Retinal pigment epithelial cell (primary cell): Measurements from ENCODE around the gene RIPPLY3.
"Not testable (repeated sequence)": the region's sequence is repeated elsewhere in the genome, so short reads cannot be mapped to it uniquely, and the experiment has no call there.

ENCODE experiments used
- DNase-seq: peaks from one replicate; pipeline ENCODE4 v3.0.0-alpha.2; 2010; ENCODE audit warnings: low read depth
- H3K4me3 ChIP-seq: 2 replicates; pipeline ENCODE4 v1.5.1; 2011; ENCODE audit warnings: mild to moderate bottlenecking, low read length, control low read depth, moderate library complexity
- TF ChIP-seq, protein P1 (sequence below): conservative IDR thresholded peaks from 2 replicates; pipeline ENCODE4 v1.5.1; 2011; ENCODE audit warnings: low read depth, low read length, control low read depth, inconsistent platforms

RIPPLY3 gene

DNA sequence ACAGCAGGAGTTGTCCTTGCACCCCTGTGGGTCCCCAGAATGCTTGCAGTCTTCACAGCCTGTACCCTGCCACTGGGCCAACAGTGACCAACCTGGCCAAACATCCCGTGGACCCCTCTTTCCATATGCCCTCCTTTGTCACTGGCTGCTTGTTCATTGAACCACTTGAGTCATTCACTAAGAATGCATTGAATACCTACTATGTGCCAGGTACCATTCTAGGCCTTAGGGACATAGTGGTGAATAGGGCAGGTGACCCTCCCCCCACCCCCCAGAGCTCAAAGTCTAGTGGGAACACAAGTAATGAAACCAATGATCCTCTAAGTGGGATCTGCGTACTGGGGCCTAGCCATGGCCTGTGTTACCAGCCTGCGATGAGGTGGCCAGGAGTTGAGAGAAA lies 38.1 kb downstream of the RIPPLY3 start:
- no peak for DNase-seq
- TF ChIP-seq, protein P1, sequence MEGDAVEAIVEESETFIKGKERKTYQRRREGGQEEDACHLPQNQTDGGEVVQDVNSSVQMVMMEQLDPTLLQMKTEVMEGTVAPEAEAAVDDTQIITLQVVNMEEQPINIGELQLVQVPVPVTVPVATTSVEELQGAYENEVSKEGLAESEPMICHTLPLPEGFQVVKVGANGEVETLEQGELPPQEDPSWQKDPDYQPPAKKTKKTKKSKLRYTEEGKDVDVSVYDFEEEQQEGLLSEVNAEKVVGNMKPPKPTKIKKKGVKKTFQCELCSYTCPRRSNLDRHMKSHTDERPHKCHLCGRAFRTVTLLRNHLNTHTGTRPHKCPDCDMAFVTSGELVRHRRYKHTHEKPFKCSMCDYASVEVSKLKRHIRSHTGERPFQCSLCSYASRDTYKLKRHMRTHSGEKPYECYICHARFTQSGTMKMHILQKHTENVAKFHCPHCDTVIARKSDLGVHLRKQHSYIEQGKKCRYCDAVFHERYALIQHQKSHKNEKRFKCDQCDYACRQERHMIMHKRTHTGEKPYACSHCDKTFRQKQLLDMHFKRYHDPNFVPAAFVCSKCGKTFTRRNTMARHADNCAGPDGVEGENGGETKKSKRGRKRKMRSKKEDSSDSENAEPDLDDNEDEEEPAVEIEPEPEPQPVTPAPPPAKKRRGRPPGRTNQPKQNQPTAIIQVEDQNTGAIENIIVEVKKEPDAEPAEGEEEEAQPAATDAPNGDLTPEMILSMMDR = no peak
- H3K4me3 ChIP-seq = no peak overlapping the region

DNA sequence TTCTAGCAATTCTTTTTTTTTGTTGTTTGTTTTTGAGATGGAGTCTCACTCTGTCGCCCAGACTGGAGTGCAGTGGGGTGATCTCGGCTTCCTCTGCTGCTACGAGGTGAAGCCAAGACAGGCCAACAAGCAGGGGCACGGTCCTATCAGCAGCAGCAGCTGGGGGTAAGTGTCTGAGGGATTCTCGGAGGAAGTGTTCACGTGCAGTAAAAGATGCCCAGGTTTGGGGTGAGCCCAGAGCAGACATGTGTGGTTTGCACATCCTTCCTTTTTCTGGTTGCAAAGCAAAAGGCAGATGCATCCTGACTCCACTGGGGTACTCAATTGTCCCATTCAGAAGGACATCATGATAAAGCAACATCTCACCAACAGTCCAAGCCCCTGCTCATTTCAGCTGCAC lies 38.6 kb downstream of the RIPPLY3 start:
- TF ChIP-seq, protein P1 = no peak
- H3K4me3 ChIP-seq = no peak overlapping the region
- no peak for DNase-seq

DNA sequence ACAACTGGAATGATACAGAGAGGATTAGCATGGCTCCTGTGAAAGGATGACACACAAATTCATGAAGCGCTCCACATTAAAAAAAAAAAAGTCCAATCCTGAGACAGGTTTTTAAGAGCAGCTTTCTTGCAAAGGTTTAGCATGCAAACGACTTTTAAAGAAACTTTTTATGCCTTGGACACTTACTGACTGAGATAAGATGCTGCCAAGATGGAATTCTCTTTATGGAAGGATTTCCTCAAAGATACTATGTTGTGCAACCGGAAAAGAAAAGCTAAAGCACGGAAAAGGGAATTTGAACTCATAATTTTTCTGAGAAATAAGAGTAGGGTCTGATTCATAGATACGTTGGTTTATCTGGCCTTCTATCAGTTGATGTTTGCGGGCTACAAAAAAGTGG lies 39.1 kb downstream of the RIPPLY3 start:
- DNase-seq = no peak
- H3K4me3 ChIP-seq = no peak overlapping the region
- TF ChIP-seq, protein P1 = no peak

DNA sequence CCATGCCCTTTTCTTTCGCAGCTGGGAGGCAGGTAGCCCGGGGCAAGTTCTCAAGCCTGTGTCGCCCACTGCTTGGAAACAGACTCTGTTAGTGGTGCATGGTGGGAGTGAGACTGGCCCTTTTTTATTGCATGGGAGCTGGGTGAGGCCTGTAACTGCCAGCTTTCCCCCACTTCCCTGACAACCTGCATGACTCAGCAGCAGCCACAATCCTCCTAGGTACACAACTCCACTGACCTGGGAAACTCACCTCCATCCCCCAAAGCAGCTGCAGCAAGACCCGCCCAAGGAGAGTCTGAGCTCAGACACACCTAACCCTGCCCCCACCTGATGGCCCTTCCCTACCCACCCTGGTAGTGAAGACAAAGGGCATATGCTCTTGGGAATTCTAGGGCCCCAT lies 40.6 kb downstream of the RIPPLY3 start:
- no peak overlapping the region for H3K4me3 ChIP-seq
- TF ChIP-seq, protein P1 = no peak
- DNase-seq = no peak

DNA sequence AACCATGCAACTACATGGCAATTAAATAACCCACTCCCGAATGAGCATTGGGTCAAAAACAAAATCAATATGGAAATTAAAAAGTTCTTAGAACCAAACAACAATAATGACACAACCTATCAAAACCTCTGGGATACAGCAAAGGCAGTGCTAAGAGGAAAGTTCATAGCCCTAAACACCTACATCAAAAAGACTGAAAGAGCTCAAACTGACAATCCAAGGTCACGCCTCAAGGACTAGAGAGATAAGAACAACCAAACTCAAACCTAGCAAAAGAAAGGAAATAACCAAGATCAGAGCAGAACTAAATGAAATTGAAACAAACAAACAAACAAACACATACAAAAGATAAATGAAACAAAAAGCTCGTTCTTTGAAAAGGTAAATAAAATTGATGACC lies 43.2 kb downstream of the RIPPLY3 start:
- not testable (repeated sequence) for H3K4me3 ChIP-seq, DNase-seq

DNA sequence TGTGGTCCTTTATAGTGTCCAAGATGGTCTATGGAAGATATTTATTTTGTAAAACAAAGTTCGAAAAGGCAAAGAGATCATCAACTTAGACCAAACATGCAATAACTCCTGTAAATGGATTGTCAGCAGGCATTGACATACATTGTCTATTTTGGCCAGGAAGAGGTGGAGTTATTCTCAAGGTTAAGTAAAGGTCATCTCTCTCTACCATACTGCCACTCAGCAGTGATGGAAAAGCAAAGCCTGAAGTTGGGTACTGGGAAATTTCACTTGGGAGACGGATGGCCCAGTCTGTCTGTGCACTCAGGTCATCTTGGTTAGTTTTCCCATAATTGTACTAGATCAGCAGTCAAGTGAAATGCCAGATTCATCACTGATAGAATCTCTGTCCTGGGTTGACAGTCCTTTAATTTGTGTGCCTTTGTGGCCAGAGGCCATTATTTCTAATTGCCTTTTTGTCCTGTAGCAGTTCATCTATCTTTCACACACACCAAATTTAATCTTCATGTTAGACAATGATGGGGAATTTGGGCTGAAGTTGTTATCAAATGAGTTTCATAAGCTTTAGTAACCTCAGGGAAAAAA lies 48.9 kb downstream of the RIPPLY3 start:
- TF ChIP-seq, protein P1 = no peak
- H3K4me3 ChIP-seq = no peak overlapping the region
- DNase-seq = no peak

DNA sequence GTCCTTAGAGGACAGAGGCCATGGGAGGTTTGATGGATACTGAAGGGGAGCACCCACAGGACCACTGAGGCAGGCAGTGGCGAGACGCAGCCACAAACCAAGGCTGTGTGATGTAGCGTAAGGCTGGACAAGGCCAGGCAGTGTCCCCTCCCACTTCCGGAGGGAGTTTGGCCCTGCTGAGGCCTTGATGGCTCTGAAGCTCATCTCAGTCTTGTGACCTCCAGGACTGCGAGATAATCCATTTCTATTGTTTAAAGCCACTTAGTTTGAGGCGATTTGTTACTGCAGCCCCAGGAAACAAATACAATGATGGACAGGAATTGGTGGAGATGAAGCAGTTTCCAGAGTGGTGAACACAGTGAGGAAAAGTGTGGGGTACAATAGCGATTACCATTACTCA lies 51.1 kb downstream of the RIPPLY3 start:
- H3K4me3 ChIP-seq = no peak overlapping the region

More for the DNA sequence above, 51.1 kb downstream of the RIPPLY3 start:
- TF ChIP-seq, protein P1 = no peak
- no peak for DNase-seq
